T-helper 1 cell treated with Interleukin-12 subunit alpha and Interleukin-12 subunit beta and Interleukin-4 antibody, amounts not matched to agents 30 ng/mL and 1 ng/mL, for 36 hours (primary cell): ENCODE measurements around the gene TACSTD2. TPM values are rescaled to one million over a fixed set of nuclear protein-coding genes. Genes with fewer than 3 reads are reported as not detected.
"Not testable (repeated sequence)": the region's sequence is repeated elsewhere in the genome, so short reads cannot be mapped to it uniquely, and the experiment has no call there.

Source experiments
- intact Hi-C: fragments of 100-400 bp; cut with micrococcal nuclease; formaldehyde crosslinking; loops from one replicate; pipeline ENCODE4 v1.15.1; 2024
- total RNA-seq: library from RNA; stranded (reverse); gene quantifications from 2 replicates; pipeline ENCODE4 v1.2.3, GENCODE V29; 2022

TACSTD2 gene
- total RNA-seq: not detected in 2 replicates

GRCh38 chr1:58576727-58577653 is at the start of gene TACSTD2:
TACSTD2 (minus strand) TSS chr1:58577252; CDS start chr1:58577156, 96 bp downstream.
- intact Hi-C loops: loop anchor here (10.0 kb wide), 2 partner anchors 718 to 1238 kb away; partner anchors contain the start of genes FGGY and HOOK1

- intact Hi-C loops: no loop called here
Observed at GRCh38 chr1:58626293-58626692, 49.2 kb upstream of the TACSTD2 start.

GRCh38 chr1:58623259-58623658 is 46.2 kb upstream of the TACSTD2 start:
- intact Hi-C loops: not testable (repeated sequence)

- intact Hi-C loops: no loop called here
Observed at GRCh38 chr1:58622571-58622970, 45.5 kb upstream of the TACSTD2 start.

GRCh38 chr1:58621391-58621790 is 44.3 kb upstream of the TACSTD2 start:
- intact Hi-C loops: no loop called here

GRCh38 chr1:58620926-58621325 is 43.9 kb upstream of the TACSTD2 start:
- intact Hi-C loops: no loop called here

GRCh38 chr1:58620259-58620658 is 43.2 kb upstream of the TACSTD2 start:
- intact Hi-C loops: no loop called here

- intact Hi-C loops: no loop called here
Observed at GRCh38 chr1:58619286-58620054, 42.4 kb upstream of the TACSTD2 start.

GRCh38 chr1:58618303-58618702 is 41.3 kb upstream of the TACSTD2 start:
- intact Hi-C loops: no loop called here

GRCh38 chr1:58611861-58612385 is 34.9 kb upstream of the TACSTD2 start:
- intact Hi-C loops: no loop called here

- intact Hi-C loops: no loop called here
Observed at GRCh38 chr1:58608945-58609344, 31.9 kb upstream of the TACSTD2 start.

GRCh38 chr1:58608297-58608696 is 31.2 kb upstream of the TACSTD2 start:
- intact Hi-C loops: no loop called here

- intact Hi-C loops: no loop called here
Observed at GRCh38 chr1:58607391-58607790, 30.3 kb upstream of the TACSTD2 start.

GRCh38 chr1:58601921-58602320 is 24.9 kb upstream of the TACSTD2 start:
- intact Hi-C loops: not testable (repeated sequence)

- intact Hi-C loops: no loop called here
Observed at GRCh38 chr1:58597996-58598395, 20.9 kb upstream of the TACSTD2 start.

- intact Hi-C loops: no loop called here
Observed at GRCh38 chr1:58597076-58597475, 20.0 kb upstream of the TACSTD2 start.

GRCh38 chr1:58596631-58597052 is 19.6 kb upstream of the TACSTD2 start:
- intact Hi-C loops: no loop called here

- intact Hi-C loops: no loop called here
Observed at GRCh38 chr1:58594546-58594945, 17.5 kb upstream of the TACSTD2 start.

GRCh38 chr1:58592522-58593134 is 15.6 kb upstream of the TACSTD2 start:
- intact Hi-C loops: no loop called here

GRCh38 chr1:58591806-58592205 is 14.8 kb upstream of the TACSTD2 start:
- intact Hi-C loops: no loop called here

- intact Hi-C loops: no loop called here
Observed at GRCh38 chr1:58590019-58590418, 13.0 kb upstream of the TACSTD2 start.
